Measurements from ENCODE around the gene PRELID3B. TPM values are rescaled to one million over a fixed set of nuclear protein-coding genes. Genes with fewer than 3 reads are reported as not detected.

Gene PRELID3B
- total and polyA plus RNA-seq, 2 of the 13 experiments (the other 11 are each of a cell fraction or from before 2014, with no cell fraction given): 23.3 to 42.6 TPM

DNA sequence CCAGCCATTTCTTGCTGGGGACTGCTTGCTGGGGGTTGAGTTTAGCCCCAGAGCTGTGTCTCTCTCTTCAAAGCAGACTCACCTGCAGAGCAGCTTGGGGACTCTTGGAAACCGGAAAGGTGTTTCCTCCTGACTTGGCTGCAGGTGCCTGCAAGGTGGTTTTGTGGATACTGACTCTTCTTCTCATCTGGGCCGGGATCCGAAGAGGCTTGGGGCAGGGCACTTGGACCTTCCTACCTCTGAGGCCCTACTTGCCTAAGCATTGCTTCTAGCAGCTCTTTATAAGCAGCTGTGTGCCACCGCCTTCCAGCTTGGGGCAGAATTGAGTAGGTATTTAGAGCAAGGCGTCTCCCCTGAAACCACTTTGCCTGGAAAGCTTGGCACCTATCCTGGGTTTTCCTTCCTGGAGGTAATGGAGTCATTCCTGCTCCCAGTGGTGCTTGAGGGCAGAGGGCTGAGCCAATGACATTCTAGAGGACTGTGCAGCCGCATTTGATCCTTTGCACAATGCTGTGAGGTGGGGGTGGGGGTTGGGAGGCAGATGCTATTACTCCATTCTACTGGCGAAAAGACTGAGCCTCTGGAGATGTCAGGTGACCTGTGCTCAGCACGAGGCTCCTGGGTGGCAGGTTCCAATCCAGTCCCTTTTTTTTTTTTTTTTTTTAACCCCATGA lies 32.1 kb downstream of the PRELID3B start (continued):
- TF ChIP-seq SP2 (CRISPR knock-in tag; IDR thresholded peaks at IDR 0.05) (no peak), KMT2B (CRISPR knock-in tag; IDR thresholded peaks at IDR 0.05) (no peak), ZBTB7B (CRISPR knock-in tag; IDR thresholded peaks at IDR 0.05) (no peak), HMGA1 (CRISPR knock-in tag; conservative IDR thresholded peaks at IDR 0.05) (no peak), MLLT10 (CRISPR knock-in tag; IDR thresholded peaks at IDR 0.05) (no peak), ZC3H4 (CRISPR knock-in tag; IDR thresholded peaks at IDR 0.05; ENCODE audit: borderline replicate concordance) (no peak), ZSCAN22 (CRISPR knock-in tag; IDR thresholded peaks at IDR 0.05) (no peak), FLYWCH1 (CRISPR knock-in tag; IDR thresholded peaks at IDR 0.05) (no peak), ZNF468 (CRISPR knock-in tag; IDR thresholded peaks at IDR 0.05) (no peak), ZFP36L2 (CRISPR knock-in tag; IDR thresholded peaks at IDR 0.05) (no peak), CAMTA2 (CRISPR knock-in tag; IDR thresholded peaks at IDR 0.05; ENCODE audit: borderline replicate concordance) (no peak), ZMYM3 (CRISPR knock-in tag; IDR thresholded peaks at IDR 0.05) (peak; percentile 98), SRF (IDR thresholded peaks at IDR 0.05; ENCODE audit: low read depth, low read length) (no peak), TARDBP (CRISPR knock-in tag; IDR thresholded peaks at IDR 0.05) (peak; percentile 44; the same call in 1 of the 2 replicates), SSRP1 (CRISPR knock-in tag; IDR thresholded peaks at IDR 0.05) (no peak)
- TF ChIP-seq, protein P1, sequence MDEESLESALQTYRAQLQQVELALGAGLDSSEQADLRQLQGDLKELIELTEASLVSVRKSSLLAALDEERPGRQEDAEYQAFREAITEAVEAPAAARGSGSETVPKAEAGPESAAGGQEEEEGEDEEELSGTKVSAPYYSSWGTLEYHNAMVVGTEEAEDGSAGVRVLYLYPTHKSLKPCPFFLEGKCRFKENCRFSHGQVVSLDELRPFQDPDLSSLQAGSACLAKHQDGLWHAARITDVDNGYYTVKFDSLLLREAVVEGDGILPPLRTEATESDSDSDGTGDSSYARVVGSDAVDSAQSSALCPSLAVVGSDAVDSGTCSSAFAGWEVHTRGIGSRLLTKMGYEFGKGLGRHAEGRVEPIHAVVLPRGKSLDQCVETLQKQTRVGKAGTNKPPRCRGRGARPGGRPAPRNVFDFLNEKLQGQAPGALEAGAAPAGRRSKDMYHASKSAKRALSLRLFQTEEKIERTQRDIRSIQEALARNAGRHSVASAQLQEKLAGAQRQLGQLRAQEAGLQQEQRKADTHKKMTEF (CRISPR knock-in tag; IDR thresholded peaks at IDR 0.05): peak; percentile 79; the same call in 1 of the 2 replicates
- TF ChIP-seq, protein P2, sequence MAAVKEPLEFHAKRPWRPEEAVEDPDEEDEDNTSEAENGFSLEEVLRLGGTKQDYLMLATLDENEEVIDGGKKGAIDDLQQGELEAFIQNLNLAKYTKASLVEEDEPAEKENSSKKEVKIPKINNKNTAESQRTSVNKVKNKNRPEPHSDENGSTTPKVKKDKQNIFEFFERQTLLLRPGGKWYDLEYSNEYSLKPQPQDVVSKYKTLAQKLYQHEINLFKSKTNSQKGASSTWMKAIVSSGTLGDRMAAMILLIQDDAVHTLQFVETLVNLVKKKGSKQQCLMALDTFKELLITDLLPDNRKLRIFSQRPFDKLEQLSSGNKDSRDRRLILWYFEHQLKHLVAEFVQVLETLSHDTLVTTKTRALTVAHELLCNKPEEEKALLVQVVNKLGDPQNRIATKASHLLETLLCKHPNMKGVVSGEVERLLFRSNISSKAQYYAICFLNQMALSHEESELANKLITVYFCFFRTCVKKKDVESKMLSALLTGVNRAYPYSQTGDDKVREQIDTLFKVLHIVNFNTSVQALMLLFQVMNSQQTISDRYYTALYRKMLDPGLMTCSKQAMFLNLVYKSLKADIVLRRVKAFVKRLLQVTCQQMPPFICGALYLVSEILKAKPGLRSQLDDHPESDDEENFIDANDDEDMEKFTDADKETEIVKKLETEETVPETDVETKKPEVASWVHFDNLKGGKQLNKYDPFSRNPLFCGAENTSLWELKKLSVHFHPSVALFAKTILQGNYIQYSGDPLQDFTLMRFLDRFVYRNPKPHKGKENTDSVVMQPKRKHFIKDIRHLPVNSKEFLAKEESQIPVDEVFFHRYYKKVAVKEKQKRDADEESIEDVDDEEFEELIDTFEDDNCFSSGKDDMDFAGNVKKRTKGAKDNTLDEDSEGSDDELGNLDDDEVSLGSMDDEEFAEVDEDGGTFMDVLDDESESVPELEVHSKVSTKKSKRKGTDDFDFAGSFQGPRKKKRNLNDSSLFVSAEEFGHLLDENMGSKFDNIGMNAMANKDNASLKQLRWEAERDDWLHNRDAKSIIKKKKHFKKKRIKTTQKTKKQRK (IDR thresholded peaks at IDR 0.05; ENCODE audit: low read length): no peak
- TF ChIP-seq, protein P3, sequence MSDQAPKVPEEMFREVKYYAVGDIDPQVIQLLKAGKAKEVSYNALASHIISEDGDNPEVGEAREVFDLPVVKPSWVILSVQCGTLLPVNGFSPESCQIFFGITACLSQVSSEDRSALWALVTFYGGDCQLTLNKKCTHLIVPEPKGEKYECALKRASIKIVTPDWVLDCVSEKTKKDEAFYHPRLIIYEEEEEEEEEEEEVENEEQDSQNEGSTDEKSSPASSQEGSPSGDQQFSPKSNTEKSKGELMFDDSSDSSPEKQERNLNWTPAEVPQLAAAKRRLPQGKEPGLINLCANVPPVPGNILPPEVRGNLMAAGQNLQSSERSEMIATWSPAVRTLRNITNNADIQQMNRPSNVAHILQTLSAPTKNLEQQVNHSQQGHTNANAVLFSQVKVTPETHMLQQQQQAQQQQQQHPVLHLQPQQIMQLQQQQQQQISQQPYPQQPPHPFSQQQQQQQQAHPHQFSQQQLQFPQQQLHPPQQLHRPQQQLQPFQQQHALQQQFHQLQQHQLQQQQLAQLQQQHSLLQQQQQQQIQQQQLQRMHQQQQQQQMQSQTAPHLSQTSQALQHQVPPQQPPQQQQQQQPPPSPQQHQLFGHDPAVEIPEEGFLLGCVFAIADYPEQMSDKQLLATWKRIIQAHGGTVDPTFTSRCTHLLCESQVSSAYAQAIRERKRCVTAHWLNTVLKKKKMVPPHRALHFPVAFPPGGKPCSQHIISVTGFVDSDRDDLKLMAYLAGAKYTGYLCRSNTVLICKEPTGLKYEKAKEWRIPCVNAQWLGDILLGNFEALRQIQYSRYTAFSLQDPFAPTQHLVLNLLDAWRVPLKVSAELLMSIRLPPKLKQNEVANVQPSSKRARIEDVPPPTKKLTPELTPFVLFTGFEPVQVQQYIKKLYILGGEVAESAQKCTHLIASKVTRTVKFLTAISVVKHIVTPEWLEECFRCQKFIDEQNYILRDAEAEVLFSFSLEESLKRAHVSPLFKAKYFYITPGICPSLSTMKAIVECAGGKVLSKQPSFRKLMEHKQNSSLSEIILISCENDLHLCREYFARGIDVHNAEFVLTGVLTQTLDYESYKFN (CRISPR knock-in tag; conservative IDR thresholded peaks at IDR 0.05): no peak; the same call in 1 of the 2 replicates
- TF ChIP-seq, protein P4, sequence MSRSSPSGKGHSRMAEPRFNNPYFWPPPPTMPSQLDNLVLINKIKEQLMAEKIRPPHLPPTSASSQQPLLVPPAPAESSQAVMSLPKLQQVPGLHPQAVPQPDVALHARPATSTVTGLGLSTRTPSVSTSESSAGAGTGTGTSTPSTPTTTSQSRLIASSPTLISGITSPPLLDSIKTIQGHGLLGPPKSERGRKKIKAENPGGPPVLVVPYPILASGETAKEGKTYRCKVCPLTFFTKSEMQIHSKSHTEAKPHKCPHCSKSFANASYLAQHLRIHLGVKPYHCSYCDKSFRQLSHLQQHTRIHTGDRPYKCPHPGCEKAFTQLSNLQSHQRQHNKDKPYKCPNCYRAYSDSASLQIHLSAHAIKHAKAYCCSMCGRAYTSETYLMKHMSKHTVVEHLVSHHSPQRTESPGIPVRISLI (CRISPR knock-in tag; IDR thresholded peaks at IDR 0.05; ENCODE audit: borderline replicate concordance): peak; percentile 96

All from HepG2 (cell line).